GM12878 (cell line): Measurements from ENCODE around the gene MARCKSL1. TPM values are rescaled to one million over a fixed set of nuclear protein-coding genes. Genes with fewer than 3 reads are reported as not detected.

ENCODE experiments used
- BCL11A ChIP-seq: IDR thresholded peaks from 2 replicates; pipeline ENCODE4 v1.6.1; 2011; ENCODE audit warnings: low read depth, low read length
- CHD1 ChIP-seq: IDR thresholded peaks from 2 replicates; pipeline ENCODE4 v1.6.1; 2012; ENCODE audit warnings: low read depth, low read length, improper control_type of control experiment
- CHD4 ChIP-seq: fragments of 200-600 bp; sonication (generic); IDR thresholded peaks from 2 replicates; pipeline ENCODE4 v1.6.1; 2016; ENCODE audit warnings: mild to moderate bottlenecking
- CREB1 ChIP-seq: IDR thresholded peaks from 2 replicates; pipeline ENCODE4 v1.6.1; 2012; ENCODE audit warnings: low read depth, mild to moderate bottlenecking, inconsistent platforms
- EGR1 ChIP-seq, 2 experiments: IDR thresholded peaks; 1 replicate in 1 of 2; 2 replicates in 1 of 2; pipeline ENCODE4 v1.6.1; 2011 to 2012; ENCODE audit warnings: low read depth in 2 of 2, low read length in 2 of 2, borderline replicate concordance in 1 of 2, mild to moderate bottlenecking in 1 of 2, moderate library complexity in 1 of 2
- ETV6 ChIP-seq, 2 experiments: fragments of 450-650 bp in 1 of 2; IDR thresholded peaks in 1 of 2; conservative IDR thresholded peaks in 1 of 2; 2 replicates each; pipeline ENCODE4 v1.6.1; 2014; ENCODE audit warnings: antibody characterized with exemption in 1 of 2, borderline replicate concordance in 1 of 2, low read depth in 1 of 2, mild to moderate bottlenecking in 1 of 2, moderate library complexity in 1 of 2
- FOXK2 ChIP-seq: fragments of 450-650 bp; IDR thresholded peaks from 2 replicates; pipeline ENCODE4 v1.6.1; 2017; ENCODE audit warnings: mild to moderate bottlenecking, moderate library complexity
- HCFC1 ChIP-seq: fragments of 150-350 bp; IDR thresholded peaks from 2 replicates; pipeline ENCODE4 v1.6.1; 2014; ENCODE audit warnings: low read length
- KAT2A ChIP-seq: conservative IDR thresholded peaks from 2 replicates; pipeline ENCODE4 v1.6.1; 2011; ENCODE audit warnings: low read depth, low read length; ENCODE audit not compliant: control insufficient read depth
- MTA3 ChIP-seq: IDR thresholded peaks from 2 replicates; pipeline ENCODE4 v1.6.1; 2012; ENCODE audit warnings: low read length, inconsistent platforms, borderline replicate concordance
- NR2C1 ChIP-seq: fragments of 450-650 bp; IDR thresholded peaks from 2 replicates; pipeline ENCODE4 v1.6.1; 2017; ENCODE audit warnings: antibody characterized with exemption, mild to moderate bottlenecking, moderate library complexity
- PAX5 ChIP-seq: IDR thresholded peaks from 2 replicates; pipeline ENCODE4 v1.6.1; 2011; ENCODE audit warnings: low read depth, low read length, borderline replicate concordance
- RFX5 ChIP-seq: IDR thresholded peaks from 2 replicates; pipeline ENCODE4 v1.6.1; 2011; ENCODE audit warnings: low read depth, low read length, improper control_type of control experiment
- RUNX3 ChIP-seq: IDR thresholded peaks from 2 replicates; pipeline ENCODE4 v1.6.1; 2012; ENCODE audit warnings: low read length, inconsistent platforms
- SKIL ChIP-seq: fragments of 450-650 bp; IDR thresholded peaks from 2 replicates; pipeline ENCODE4 v1.6.1; 2017; ENCODE audit warnings: mild to moderate bottlenecking, low read depth, inconsistent platforms; ENCODE audit not compliant: poor library complexity, severe bottlenecking
- SPI1 ChIP-seq: IDR thresholded peaks from 2 replicates; pipeline ENCODE4 v1.6.1; 2011; ENCODE audit warnings: low read depth, mild to moderate bottlenecking, low read length, moderate library complexity, borderline replicate concordance; ENCODE audit not compliant: insufficient read depth
- STAT1 ChIP-seq: fragments of 450-650 bp; conservative IDR thresholded peaks from 2 replicates; pipeline ENCODE4 v1.6.1; 2014; ENCODE audit warnings: antibody characterized with exemption, mild to moderate bottlenecking
- TARDBP ChIP-seq: IDR thresholded peaks from 2 replicates; pipeline ENCODE4 v1.6.1; 2016; ENCODE audit warnings: borderline replicate concordance
- TBL1XR1 ChIP-seq: IDR thresholded peaks from 2 replicates; pipeline ENCODE4 v1.6.1; 2012; ENCODE audit warnings: low read depth, low read length, improper control_type of control experiment
- TCF7 ChIP-seq: IDR thresholded peaks from 2 replicates; pipeline ENCODE4 v1.6.1; 2014; ENCODE audit warnings: antibody characterized with exemption, borderline replicate concordance
- YBX1 ChIP-seq: fragments of 450-650 bp; IDR thresholded peaks from 2 replicates; pipeline ENCODE4 v1.6.1; 2016; ENCODE audit warnings: antibody characterized with exemption
- YY1 ChIP-seq: IDR thresholded peaks from 2 replicates; pipeline ENCODE4 v1.6.1; 2011; ENCODE audit warnings: low read depth, mild to moderate bottlenecking, low read length
- ZBED1 ChIP-seq: IDR thresholded peaks from 2 replicates; pipeline ENCODE4 v1.6.1; 2016; ENCODE audit warnings: borderline replicate concordance
- ZBTB33 ChIP-seq: fragments of 450-650 bp; IDR thresholded peaks from 2 replicates; pipeline ENCODE4 v1.6.1; 2017; ENCODE audit warnings: mild to moderate bottlenecking
- ZZZ3 ChIP-seq: IDR thresholded peaks from 2 replicates; pipeline ENCODE4 v1.6.1; 2011; ENCODE audit warnings: low read depth; ENCODE audit not compliant: control insufficient read depth, insufficient read length
- polyA plus RNA-seq, 11 experiments: library from polyadenylated mRNA; depleted of rRNA in 4 of 11; unstranded in 6 of 11; stranded (reverse) in 5 of 11; fragments of >200 nt; fragmentation: Nextera tagmentation in 4 of 11; fragmentation: Illumina TruSeq in 1 of 11; extraction: Ambion mirVana in 4 of 11; extraction: Trizol in 1 of 11; gene quantifications; 1 replicate in 1 of 11; 2 replicates in 10 of 11; pipeline versions ENCODE4 v1.2.1 to v1.2.3, GENCODE V29; 2011 to 2016; ENCODE audit warnings: inconsistent platforms in 2 of 11, missing spikeins in 2 of 11, low read depth in 1 of 11
- total RNA-seq, 4 experiments: library from RNA; depleted of rRNA in 3 of 4; stranded (reverse); fragments of >200 nt in 3 of 4; fragmentation: Illumina TruSeq in 1 of 4; extraction: Trizol in 1 of 4; gene quantifications; 2 replicates each; pipeline versions ENCODE4 v1.2.1 to v1.2.3, GENCODE V29; 2013 to 2021
- TF ChIP-seq, protein P1 (sequence below): IDR thresholded peaks from 2 replicates; pipeline ENCODE4 v1.6.1; 2011; ENCODE audit warnings: low read depth, low read length, improper control_type of control experiment, borderline replicate concordance
- TF ChIP-seq, protein P2 (sequence below): IDR thresholded peaks from 2 replicates; pipeline ENCODE4 v1.6.1; 2011; ENCODE audit warnings: low read depth, mild to moderate bottlenecking, low read length, moderate library complexity, borderline replicate concordance; ENCODE audit errors: extremely low read depth

MARCKSL1 gene
- total and polyA plus RNA-seq, 10 of the 15 experiments (the other 5 are each of a cell fraction or from before 2014, with no cell fraction given), result 14.5 to 225 (median 158) TPM

- TF ChIP-seq, protein P1, sequence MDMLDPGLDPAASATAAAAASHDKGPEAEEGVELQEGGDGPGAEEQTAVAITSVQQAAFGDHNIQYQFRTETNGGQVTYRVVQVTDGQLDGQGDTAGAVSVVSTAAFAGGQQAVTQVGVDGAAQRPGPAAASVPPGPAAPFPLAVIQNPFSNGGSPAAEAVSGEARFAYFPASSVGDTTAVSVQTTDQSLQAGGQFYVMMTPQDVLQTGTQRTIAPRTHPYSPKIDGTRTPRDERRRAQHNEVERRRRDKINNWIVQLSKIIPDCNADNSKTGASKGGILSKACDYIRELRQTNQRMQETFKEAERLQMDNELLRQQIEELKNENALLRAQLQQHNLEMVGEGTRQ, result no peak
- peak; percentile 98 for TF ChIP-seq CHD1
- TF ChIP-seq FOXK2, result peak; percentile 96
- no peak for TF ChIP-seq HCFC1
- TF ChIP-seq ZBED1, result no peak
- 0 out of 2 replicates have a peak, but pooled peaks have one; percentile 1 for TF ChIP-seq RUNX3
- TF ChIP-seq YY1, result peak; percentile 92
- TF ChIP-seq CREB1, result no peak
- 0 out of 2 replicates have a peak, but pooled peaks have one; percentile 11 for TF ChIP-seq BCL11A
- TF ChIP-seq NR2C1, result peak; percentile 33; the same call in 1 of the 2 replicates
- no peak; a peak in 2 of 3 replicates for TF ChIP-seq EGR1 (IDR thresholded peaks at IDR 0.05; ENCODE audit: borderline replicate concordance in 1 of 2, low read depth in 2 of 2, low read length in 2 of 2)
- no peak for TF ChIP-seq TARDBP
- no peak for TF ChIP-seq TCF7
- no peak; the same call in 1 of the 2 replicates for TF ChIP-seq ZBTB33
- TF ChIP-seq CHD4, result no peak
- no peak for TF ChIP-seq ZZZ3
- peak; percentile 89 for TF ChIP-seq SKIL
- TF ChIP-seq YBX1, result no peak
- no peak for TF ChIP-seq STAT1
- TF ChIP-seq TBL1XR1, result no peak
- TF ChIP-seq MTA3, result no peak
- TF ChIP-seq KAT2A, result no peak
- TF ChIP-seq PAX5, result no peak
- TF ChIP-seq ETV6 (conservative IDR thresholded peaks at IDR 0.05 in 1 of 2, IDR thresholded peaks at IDR 0.05 in 1 of 2; ENCODE audit: borderline replicate concordance in 1 of 2, low read depth in 1 of 2), result no peak; a peak in 1 of 4 replicates
- TF ChIP-seq SPI1, result no peak
- TF ChIP-seq RFX5, result peak; percentile 49; the same call in 1 of the 2 replicates
- TF ChIP-seq, protein P2, sequence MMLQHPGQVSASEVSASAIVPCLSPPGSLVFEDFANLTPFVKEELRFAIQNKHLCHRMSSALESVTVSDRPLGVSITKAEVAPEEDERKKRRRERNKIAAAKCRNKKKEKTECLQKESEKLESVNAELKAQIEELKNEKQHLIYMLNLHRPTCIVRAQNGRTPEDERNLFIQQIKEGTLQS, result no peak
Observed at GRCh38 chr1:32291708-32292538, 44.1 kb downstream of the MARCKSL1 start, which contains the start of gene HDAC1 (continued).
